Motor neuron (in vitro differentiated cells): Measurements from ENCODE around the gene ACIN1. TPM values are rescaled to one million over a fixed set of nuclear protein-coding genes. Genes with fewer than 3 reads are reported as not detected.
A peak's percentile ranks its signal among the peaks of the same experiment; 100 is the strongest.

Source experiments
- ATAC-seq, 8 experiments: fragments of 200-7000 bp; cut with Tn5 transposase; replicated peaks in 6 of 8; 2 replicates each; pipeline ENCODE4 v1.8.0; 2021; ENCODE audit warnings: mild to moderate bottlenecking in 8 of 8, moderate library complexity in 8 of 8
- H3K27ac ChIP-seq, 2 donors: fragments of 250-450 bp; sonication (Bioruptor Pico); 2 replicates each; pipeline ENCODE4 v1.9.0; 2021; ENCODE audit warnings: antibody characterized with exemption in 2 of 2, mild to moderate bottlenecking in 2 of 2, moderate library complexity in 1 of 2
- H3K4me1 ChIP-seq, 2 donors: fragments of 250-450 bp; sonication (Bioruptor Pico); replicated peaks in 1 of 2; 2 replicates each; pipeline ENCODE4 v1.6.1; 2021; ENCODE audit warnings: antibody characterized with exemption in 2 of 2, mild to moderate bottlenecking in 2 of 2, moderate library complexity in 1 of 2
- H3K4me3 ChIP-seq, 5 donors: fragments of 250-450 bp; sonication (Bioruptor Pico); 2 replicates each; pipeline ENCODE4 v1.9.0; 2021; ENCODE audit warnings: antibody characterized with exemption in 5 of 5, mild to moderate bottlenecking in 5 of 5, moderate library complexity in 4 of 5
- WGBS, 10 experiments: fragments of 450-650 bp; shearing (Covaris generic); methylation state at CpG; one replicate each; pipeline ENCODE4 v1.0.0; 2022; 5-methylcytosine and 5-hydroxymethylcytosine counted together
- in situ Hi-C, 9 experiments: fragments of 400-800 bp; cut with MboI; loops; one replicate each; pipeline ENCODE4 v1.15.0; 2021; ENCODE audit warnings: low sequenced_read_pairs in 9 of 9, low pct_unique_long_range_greater_than_20kb in 2 of 9; ENCODE audit not compliant: unreplicated experiment in 9 of 9
- total RNA-seq, 8 experiments: library from RNA; unstranded; fragments of 300-600 nt; gene quantifications; 2 replicates each; pipeline versions ENCODE4 v1.2.3 to v1.2.4, GENCODE V29; 2022

ACIN1 gene
- total RNA-seq, 8 experiments from 2014 or later = 52.2 to 315 (median 121) TPM

DNA sequence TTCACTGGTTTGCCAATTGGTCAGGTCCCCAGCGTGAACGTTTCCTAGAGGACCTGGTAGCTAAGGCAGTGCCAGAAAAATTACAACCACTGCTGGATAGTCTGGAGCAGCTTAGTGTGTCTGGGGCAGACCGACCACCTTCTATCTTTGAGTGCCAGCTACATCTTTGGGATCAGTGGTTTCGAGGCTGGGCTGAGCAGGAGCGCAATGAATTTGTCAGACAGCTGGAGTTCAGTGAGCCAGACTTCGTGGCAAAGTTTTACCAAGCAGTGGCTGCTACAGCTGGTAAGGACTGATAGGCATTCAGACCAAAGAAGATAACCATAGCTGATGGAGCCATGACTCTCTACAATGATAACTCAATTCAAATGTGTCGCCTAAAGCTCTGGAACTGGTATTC, 2.9 kb upstream of the ACIN1 start:
- H3K27ac ChIP-seq = no peak overlapping the region
- 76 to 100% (median 93%) methylated on average over 1 to 6 of the region's 7 CpGs; no CpG with 5 or more reads in 1 of the 10 experiments for WGBS, 10 experiments
- H3K4me1 ChIP-seq = peaks cover 10 to 13% of the 10 kb centered on the region in 2 donors
- in situ Hi-C loops = no loop called here
- no peak overlapping the region for H3K4me3 ChIP-seq
- no peak for ATAC-seq

DNA sequence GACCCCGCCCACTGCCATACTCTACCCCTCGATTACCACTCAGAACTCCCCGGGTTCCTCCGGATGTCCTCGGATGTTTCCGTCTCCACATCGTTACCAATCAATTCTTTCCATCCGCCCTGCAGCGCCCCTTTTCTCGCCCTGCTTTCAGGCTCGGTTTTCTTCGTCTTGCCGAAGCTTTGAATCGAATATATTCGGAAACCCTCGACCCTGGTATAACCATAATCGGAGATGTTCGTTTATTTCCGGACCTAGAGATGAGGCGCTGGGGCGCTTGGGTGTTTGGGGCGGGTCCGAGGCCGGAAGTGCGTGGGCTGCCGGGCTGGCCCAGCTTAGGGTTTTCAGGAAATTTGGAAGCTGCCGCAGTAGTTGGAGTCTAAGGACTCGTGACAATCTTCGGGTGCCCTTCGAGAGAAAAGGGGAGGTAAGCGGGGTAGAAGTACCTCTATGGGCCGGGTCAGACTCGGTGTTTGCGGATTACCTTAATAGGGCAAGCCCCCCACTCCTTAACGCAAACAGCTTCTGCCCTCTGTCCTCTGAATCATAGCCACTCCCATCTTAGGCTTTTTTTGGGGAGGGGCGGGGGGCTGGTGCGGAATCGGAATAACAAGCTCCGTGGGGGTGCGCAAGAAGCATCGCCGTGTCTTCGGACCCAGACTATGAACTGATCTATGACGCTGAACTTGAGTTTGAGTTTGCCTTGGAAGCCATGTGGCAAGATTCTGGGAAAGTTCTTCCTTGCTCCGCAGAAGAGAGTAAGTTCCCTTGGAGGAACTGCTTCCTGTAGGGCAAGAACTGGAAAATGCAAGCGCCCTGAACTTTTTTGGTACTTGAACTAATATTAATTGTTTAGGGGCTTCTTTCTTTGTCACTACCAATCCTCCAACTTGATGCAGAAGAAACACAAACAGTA, 516 bp upstream of the ACIN1 start, which contains the start of gene C14orf119:
Gene C14orf119, plus strand, starts transcription at position 310 of the 913 bp plus-strand sequence. CDS start 2,154 bp downstream, outside the sequence.
- in situ Hi-C loops = no loop called here
- 0 to 6% (median 0%) methylated on average over 2 to 25 of the region's 46 CpGs; no CpG with 5 or more reads in 1 of the 10 experiments for WGBS, 10 experiments
- Histone ChIP-seq H3K4me1 (peaks cover 10 to 13% of the 10 kb centered on the region in 2 donors), H3K4me3 (peak within 1 kb of the TSS; percentile 63 to 91 (median 84)), H3K27ac (peak within 1 kb of the TSS; percentile 97 to 98)
- peak; percentile 79 to 92 (median 90) for ATAC-seq

DNA sequence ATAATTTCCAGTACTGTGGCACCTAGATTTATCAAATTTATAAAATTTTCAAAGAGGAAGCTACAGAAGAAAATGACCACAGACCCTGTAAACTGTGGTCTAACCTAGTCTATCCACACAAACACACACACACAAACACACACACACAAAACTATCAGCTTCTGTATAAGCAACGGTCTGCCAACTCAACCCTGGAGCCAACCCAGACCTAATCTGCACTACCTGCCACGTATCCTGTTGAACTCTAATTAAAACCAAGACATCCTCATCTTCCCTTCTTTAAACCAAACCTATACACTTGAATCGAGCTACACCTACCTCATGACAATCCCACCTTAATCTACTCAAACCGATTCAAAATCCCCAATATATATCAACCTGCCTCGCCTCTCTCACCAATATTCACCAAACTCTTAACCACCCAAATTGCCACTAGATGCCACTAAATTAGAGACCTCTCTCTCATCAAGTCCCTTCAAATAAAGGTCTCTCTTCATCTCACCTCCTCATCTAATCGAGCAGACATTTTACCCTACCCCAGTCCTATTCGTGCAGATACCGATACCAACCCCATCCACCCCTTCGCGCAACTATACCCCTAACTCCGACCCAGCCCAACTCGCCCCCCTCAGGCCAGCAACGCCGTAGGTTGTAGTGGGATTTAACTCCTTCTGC, 808 bp downstream of the ACIN1 start:
- in situ Hi-C loops = no loop called here
- ATAC-seq = no peak
- Histone ChIP-seq H3K27ac (peak overlapping the region; percentile 97 to 98), H3K4me3 (peak overlapping the region; percentile 63 to 91 (median 84)), H3K4me1 (peaks cover 10 to 13% of the 10 kb centered on the region in 2 donors)
- WGBS, 10 experiments = 0 to 20% (median 4%) methylated on average over 1 to 7 of the region's 14 CpGs; no CpG with 5 or more reads in 1 of the 10 experiments

DNA sequence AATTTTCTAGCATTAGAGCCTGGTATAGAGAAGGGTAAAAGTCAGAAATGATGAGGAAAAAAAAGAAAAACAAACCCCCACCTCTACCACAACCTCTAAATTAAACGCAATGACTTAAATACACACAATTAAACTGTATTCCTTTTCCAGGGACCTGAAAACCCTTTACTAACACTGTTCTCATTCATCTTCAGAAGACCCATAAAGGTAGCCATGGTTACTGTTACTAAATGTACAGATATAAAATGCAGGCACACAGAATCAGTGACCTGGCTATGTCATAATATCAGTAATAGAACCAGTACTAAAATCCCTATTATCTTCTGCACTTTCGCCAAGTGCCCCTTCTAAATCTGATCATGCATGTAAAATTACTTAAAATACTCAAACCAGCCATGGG, 1.4 kb downstream of the ACIN1 start:
- no peak for ATAC-seq
- 57 to 100% (median 90%) methylated on average over 1 to 2 of the region's 2 CpGs; no CpG with 5 or more reads in 1 of the 10 experiments for WGBS, 10 experiments
- in situ Hi-C loops = no loop called here
- H3K4me3 ChIP-seq = peak overlapping the region in 4 of 5 donors; percentile 74 to 91 (median 86)
- peaks cover 10 to 13% of the 10 kb centered on the region in 2 donors for H3K4me1 ChIP-seq
- no peak overlapping the region for H3K27ac ChIP-seq

DNA sequence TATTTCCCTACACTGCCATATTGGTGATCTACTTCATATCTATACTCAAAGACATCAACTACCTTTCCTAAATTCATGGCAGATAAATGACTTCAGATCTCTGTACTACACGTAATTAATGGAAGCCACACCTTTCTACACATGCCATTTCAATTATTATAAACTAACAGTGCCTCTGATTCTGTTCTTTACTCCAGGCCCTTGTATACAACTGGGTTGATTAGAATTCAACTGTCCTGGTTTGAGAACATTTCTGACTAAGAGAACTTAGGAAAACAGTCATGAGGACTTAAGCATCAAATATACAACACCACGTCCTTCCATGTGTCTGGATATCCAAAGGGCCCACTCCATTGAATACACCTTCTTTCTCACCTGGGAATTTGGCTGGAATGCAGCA, 1.8 kb downstream of the ACIN1 start:
- no peak for ATAC-seq
- WGBS, 10 experiments = 62 to 100% (median 95%) methylated on average over 1 to 2 of the region's 2 CpGs; no CpG with 5 or more reads in 2 of the 10 experiments
- Histone ChIP-seq H3K4me1 (peaks cover 10 to 13% of the 10 kb centered on the region in 2 donors), H3K4me3 (no peak overlapping the region), H3K27ac (no peak overlapping the region)
- in situ Hi-C loops = no loop called here

DNA sequence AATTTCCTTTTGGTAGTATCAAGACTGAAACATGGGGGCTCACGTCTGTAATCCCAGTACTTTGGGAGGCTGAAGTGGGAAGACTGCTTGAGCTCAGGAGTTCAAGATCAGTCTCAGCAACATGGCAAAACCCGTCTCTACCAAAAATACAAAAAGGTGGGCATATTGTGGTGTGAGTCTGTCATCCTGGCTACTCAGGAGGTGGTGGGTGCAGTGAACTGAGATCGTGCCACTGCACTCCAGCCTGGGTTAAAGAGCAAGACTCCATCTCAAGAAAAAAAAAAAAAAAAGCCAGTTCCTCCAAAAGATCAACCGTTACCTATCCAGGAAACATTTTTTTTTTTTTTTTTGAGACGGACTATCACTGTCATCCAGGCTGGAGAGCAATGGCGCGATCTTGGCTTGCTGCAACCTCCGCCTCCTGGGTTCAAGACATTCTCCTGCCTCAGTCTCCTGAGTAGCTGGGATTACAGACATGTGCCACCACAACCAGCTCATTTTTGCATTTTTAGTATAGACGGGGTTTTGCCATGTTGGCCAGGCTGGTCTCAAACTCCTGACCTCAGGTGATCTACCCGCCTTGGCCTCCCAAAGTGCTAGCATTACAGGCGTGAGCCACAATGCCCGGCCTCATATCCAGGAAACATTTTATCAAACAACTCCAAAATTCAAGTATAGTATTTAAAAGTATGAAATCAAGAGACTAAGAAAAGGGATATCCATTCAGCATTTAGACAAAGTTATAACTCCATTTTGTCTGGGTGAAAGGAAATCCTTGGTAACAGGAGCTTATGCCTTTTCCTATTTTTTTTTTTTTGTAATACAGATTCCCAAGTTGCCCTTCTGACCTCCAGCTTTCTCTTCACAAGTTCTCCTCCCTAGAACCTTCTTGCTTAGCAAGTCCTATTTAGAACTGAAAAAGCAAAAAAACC, 3.4 kb downstream of the ACIN1 start:
- Histone ChIP-seq H3K4me1 (peaks cover 9 to 10% of the 10 kb centered on the region in 2 donors), H3K4me3 (no peak overlapping the region), H3K27ac (no peak overlapping the region)
- WGBS, 10 experiments = 60 to 100% (median 94%) methylated on average over 1 to 12 of the region's 12 CpGs; no CpG with 5 or more reads in 1 of the 10 experiments
- no peak for ATAC-seq
- in situ Hi-C loops = no loop called here

DNA sequence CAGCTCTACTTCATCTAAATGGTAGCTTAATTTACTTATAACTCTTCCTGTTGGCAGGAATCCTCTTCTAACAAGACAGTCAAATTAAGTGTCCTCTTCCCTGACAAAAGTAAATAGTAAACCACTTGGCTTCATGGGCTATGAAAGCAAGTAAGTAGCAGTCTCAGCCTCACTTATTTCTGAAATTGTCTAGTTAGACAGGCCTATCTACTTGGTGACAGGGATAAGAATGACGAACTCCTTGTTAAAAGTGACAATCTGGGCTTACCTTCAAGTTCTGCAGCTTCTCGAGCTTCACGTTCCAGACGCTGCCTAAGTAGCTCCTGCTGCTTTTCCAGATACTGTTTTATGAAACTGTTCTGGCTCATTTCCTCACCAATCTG, 4.7 kb downstream of the ACIN1 start:
- Histone ChIP-seq H3K4me1 (peaks cover 7 to 9% of the 10 kb centered on the region in 2 donors), H3K4me3 (no peak overlapping the region), H3K27ac (no peak overlapping the region)
- no peak for ATAC-seq
- in situ Hi-C loops = no loop called here
- 61 to 100% (median 90%) methylated on average over 1 to 4 of the region's 4 CpGs; no CpG with 5 or more reads in 3 of the 10 experiments for WGBS, 10 experiments

DNA sequence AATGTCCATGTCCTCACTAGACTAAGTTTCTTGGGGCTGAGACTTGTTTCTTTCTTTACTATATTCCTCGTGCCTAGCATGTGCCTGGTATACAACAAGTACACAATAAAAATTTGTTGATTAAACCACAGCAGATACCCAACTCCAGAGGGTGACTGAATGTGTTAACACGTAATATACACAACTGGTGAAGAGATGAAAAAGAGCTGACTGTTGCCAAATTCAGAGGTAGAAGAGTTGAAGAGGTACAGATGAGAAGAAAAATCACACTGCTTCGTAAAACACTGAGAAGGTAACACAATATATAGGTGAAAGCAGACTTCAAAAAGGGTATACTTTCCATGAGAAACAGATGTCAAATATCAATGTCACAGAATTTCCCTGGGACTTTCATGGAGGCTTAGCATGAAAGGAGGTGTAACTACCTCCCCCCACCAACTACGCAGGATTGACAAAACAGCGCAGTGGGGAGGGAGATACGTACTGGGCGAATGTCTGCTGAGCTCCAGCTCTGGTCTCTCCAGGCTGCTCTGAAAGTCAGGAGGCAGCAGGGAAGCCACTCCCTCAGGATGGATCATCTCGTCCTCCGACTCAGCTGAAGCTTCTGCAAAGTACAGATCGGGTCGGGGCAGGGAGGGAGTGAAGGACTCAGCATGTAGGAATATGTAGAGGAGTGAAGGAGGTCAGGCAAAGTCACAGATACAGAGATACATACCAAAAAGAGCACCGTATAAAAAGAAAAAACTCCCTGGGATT, 5.3 kb downstream of the ACIN1 start:
- in situ Hi-C loops = no loop called here
- 54 to 98% (median 92%) methylated on average over 3 to 12 of the region's 12 CpGs for WGBS, 10 experiments
- peak in 1 of 8 experiments; percentile 3 for ATAC-seq
- no peak overlapping the region for H3K4me3 ChIP-seq
- peaks cover 7 to 9% of the 10 kb centered on the region in 2 donors for H3K4me1 ChIP-seq
- no peak overlapping the region for H3K27ac ChIP-seq

DNA sequence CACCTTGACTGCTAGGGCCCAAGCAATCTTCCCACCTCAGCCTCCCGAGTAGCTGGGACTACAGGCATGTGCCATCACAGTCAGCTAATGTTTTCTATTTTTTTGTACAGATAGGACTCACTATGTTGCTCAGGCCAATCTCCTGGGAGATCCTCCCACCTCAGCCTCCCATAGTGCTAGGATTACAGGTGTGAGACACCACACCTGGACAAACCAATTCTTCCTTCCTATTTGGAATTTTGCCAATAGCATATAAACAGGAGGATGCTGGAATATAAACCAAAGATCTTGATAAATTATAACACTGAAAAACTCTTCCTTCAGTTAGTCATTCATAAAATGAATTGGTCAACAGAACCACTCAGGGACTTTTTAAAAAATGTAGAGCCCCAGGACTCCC, 8.4 kb downstream of the ACIN1 start:
- Histone ChIP-seq H3K4me1 (no peaks in the 10 kb centered on the region), H3K4me3 (no peak overlapping the region), H3K27ac (no peak overlapping the region)
- ATAC-seq = no peak
- in situ Hi-C loops = no loop called here
- WGBS, 10 experiments = 86 to 100% (median 100%) methylated on average over 1 of the region's 1 CpG; no CpG with 5 or more reads in 6 of the 10 experiments

DNA sequence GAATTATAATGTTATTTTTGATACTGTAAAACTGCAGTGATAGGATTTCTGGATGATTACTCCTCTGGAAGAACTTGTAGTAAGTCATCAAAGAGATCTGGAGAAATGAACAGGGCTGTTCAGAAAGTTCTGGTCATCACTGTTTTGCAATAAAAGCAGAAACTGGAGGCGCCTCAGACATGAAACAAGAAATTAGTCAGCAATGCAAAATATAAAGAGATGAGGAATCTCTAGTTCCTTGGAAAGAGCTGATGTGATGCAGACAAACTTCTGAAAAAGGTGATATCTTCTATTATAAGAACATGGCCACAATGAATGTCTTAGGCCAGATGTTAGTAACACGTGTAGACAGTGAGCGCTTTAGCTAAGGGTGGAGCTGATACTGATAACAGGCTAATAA, 9.5 kb downstream of the ACIN1 start:
- 36 to 100% (median 89%) methylated on average over 1 to 3 of the region's 3 CpGs; no CpG with 5 or more reads in 1 of the 10 experiments for WGBS, 10 experiments

DNA sequence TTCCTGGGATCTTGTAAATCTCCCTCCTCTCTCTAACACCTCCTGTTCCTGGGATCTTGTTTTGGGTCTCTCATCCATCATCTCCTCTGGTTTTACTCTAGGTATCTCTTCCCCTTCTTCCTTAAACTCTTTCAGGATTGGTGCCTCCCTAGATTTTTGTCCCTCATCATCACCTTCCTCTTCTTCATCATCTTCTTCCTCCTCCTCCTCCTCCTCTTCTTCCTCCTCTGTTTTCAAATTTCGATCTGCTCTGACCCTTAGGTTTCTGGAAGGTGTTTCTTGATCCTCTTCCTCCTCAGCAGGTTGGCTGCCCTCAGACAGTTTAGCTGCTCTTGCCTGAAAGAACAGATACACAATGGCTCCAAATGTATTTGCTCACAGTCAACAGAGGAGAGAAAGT, 14.5 kb downstream of the ACIN1 start:
- no peak for ATAC-seq
- H3K4me3 ChIP-seq = no peak overlapping the region
- no peaks in the 10 kb centered on the region for H3K4me1 ChIP-seq
- no peak overlapping the region for H3K27ac ChIP-seq
- 88 to 100% (median 100%) methylated on average over 1 of the region's 1 CpG; no CpG with 5 or more reads in 1 of the 10 experiments for WGBS, 10 experiments
- in situ Hi-C loops = no loop called here

More for the DNA sequence above, 9.5 kb downstream of the ACIN1 start:
- in situ Hi-C loops = no loop called here
- no peaks in the 10 kb centered on the region for H3K4me1 ChIP-seq
- H3K27ac ChIP-seq = no peak overlapping the region
- peak in 1 of 8 experiments; percentile 46 for ATAC-seq
- H3K4me3 ChIP-seq = no peak overlapping the region

DNA sequence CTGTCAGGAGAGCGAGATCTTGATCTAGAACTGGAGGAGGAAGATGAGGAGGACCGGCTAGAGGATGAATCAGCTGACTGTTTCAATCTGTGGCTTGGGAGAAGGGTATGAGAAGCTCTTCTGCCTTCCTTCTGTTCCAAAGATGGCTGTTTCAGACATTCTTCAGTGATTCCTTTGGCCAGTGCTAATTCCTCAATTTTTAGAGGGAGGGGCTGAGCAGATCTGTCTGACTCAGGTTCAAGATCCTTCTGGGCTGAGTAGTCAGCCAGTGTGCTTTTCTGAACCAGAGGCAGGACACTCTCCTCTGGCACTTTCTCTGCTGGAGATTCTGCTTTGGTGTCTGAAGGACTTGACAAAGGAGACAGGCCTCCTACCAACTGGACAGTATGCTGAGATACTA, 15.2 kb downstream of the ACIN1 start:
- Histone ChIP-seq H3K4me3 (no peak overlapping the region), H3K27ac (no peak overlapping the region), H3K4me1 (no peaks in the 10 kb centered on the region)
- 20 to 100% (median 73%) methylated on average over 1 to 2 of the region's 2 CpGs; no CpG with 5 or more reads in 5 of the 10 experiments for WGBS, 10 experiments
- no peak for ATAC-seq
- in situ Hi-C loops = no loop called here
